Measurements from ENCODE around the gene FNDC3B. TPM values are rescaled to one million over a fixed set of nuclear protein-coding genes. Genes with fewer than 3 reads are reported as not detected.

Gene FNDC3B
- total and polyA plus RNA-seq, 2 of the 8 experiments (the other 6 are each of a cell fraction or from before 2014, with no cell fraction given) = 14.1 to 44.4 TPM

GRCh38 chr3:172179680-172180399, 140.5 kb downstream of the FNDC3B start (continued):
- TF ChIP-seq RXRA (IDR thresholded peaks at IDR 0.05; ENCODE audit: insufficient read depth, low read depth, low read length) = no peak
